Measurements from ENCODE around the gene POLR2B. TPM values are rescaled to one million over a fixed set of nuclear protein-coding genes. Genes with fewer than 3 reads are reported as not detected.

The POLR2B gene
- total RNA-seq, 1 donor from 2014 or later: 135 TPM

DNA sequence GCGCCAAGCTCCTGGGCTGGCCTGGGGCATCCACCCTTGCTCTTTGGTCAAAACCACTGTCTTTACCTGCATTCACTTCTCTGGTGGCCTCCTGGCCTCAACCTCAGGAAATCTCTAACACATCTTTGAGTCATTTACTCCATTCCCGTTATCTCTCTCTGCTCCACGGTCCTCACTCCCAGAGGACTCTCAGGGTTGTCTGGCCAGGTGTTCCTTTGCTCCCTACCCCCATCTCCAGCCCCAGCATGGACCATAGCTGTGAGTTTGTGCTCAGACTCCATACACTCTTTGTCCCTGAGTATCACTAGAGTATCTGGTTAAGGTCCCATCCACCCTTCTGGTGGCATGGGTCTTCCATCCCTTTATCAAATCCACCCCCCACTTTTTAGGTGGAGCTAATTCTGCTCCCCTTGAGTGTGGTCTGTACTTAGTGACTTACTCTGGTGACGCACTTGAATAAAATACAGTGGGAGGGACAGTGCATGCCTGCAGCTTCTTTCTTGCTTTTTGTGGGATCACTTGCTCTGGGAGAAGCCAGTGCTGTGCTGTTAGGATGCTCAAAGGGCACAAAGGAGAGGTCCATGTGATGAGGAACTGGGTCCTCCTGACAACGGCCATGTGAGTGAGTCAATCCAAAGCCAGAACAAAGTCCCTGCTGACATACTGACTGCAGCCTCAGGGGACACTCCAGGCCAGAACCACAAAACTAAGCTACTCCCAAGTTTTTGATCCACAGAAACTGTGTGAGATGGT, 87.2 kb downstream of the POLR2B start:
- no peak for DNase-seq
- TF ChIP-seq, protein P1, sequence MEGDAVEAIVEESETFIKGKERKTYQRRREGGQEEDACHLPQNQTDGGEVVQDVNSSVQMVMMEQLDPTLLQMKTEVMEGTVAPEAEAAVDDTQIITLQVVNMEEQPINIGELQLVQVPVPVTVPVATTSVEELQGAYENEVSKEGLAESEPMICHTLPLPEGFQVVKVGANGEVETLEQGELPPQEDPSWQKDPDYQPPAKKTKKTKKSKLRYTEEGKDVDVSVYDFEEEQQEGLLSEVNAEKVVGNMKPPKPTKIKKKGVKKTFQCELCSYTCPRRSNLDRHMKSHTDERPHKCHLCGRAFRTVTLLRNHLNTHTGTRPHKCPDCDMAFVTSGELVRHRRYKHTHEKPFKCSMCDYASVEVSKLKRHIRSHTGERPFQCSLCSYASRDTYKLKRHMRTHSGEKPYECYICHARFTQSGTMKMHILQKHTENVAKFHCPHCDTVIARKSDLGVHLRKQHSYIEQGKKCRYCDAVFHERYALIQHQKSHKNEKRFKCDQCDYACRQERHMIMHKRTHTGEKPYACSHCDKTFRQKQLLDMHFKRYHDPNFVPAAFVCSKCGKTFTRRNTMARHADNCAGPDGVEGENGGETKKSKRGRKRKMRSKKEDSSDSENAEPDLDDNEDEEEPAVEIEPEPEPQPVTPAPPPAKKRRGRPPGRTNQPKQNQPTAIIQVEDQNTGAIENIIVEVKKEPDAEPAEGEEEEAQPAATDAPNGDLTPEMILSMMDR (IDR thresholded peaks at IDR 0.05; ENCODE audit: partially characterized antibody, unreplicated experiment): no peak
- peaks cover 7% of the 10 kb centered on the region for H3K4me1 Mint-ChIP-seq (ENCODE audit: low read depth, unreplicated experiment)
- no peaks in the 10 kb centered on the region for H3K36me3 Mint-ChIP-seq (ENCODE audit: unreplicated experiment)
- H3K27me3 Mint-ChIP-seq (ENCODE audit: unreplicated experiment): peaks cover 2% of the 10 kb centered on the region
- no peak overlapping the region for H3K27ac Mint-ChIP-seq (ENCODE audit: unreplicated experiment)
- no peak overlapping the region for H3K4me3 Mint-ChIP-seq (ENCODE audit: unreplicated experiment)
- no peaks in the 10 kb centered on the region for H3K9me3 Mint-ChIP-seq (ENCODE audit: unreplicated experiment)

DNA sequence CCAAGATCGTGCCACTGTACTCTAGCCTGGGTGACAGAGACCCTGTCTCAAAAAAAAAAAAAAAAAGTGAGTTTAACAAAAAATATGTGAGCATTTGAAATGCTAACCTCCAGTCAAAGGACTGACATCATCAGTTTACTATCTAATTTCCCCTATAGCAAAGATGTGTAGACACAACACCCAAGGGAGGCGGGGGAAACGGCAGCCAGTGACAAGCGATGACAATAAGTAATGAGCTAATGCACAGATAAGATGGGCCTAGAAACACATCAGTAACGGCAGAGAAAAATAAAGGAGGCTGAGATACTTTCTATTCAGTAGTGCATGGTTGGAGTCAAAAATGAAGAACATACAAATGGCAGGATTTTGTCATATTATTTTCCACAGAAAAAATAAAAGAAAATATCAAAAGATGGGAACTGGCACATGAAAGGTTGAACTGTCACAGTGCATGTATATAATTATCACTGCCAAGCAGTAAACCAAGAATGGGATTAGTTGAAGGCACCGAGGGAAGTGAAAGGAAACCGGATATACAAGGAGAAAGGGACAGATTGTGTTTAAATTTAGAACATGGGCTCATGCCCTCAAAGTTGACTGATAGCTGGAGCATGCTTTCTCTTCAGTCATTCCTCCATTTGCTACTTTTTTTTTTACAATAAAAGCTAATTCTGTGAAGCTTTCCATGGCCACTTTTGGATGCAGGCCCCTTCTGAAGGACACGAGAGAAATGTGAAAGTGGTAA, 89.7 kb downstream of the POLR2B start:
- H3K9me3 Mint-ChIP-seq (ENCODE audit: unreplicated experiment): peaks cover 2% of the 10 kb centered on the region
- no peaks in the 10 kb centered on the region for H3K36me3 Mint-ChIP-seq (ENCODE audit: unreplicated experiment)
- H3K4me3 Mint-ChIP-seq (ENCODE audit: unreplicated experiment): no peak overlapping the region
- H3K4me1 Mint-ChIP-seq (ENCODE audit: low read depth, unreplicated experiment): peaks cover 7% of the 10 kb centered on the region
- no peak for DNase-seq
- H3K27me3 Mint-ChIP-seq (ENCODE audit: unreplicated experiment): peaks cover 5% of the 10 kb centered on the region
- TF ChIP-seq, protein P1 (IDR thresholded peaks at IDR 0.05; ENCODE audit: partially characterized antibody, unreplicated experiment): no peak
- H3K27ac Mint-ChIP-seq (ENCODE audit: unreplicated experiment): no peak overlapping the region

DNA sequence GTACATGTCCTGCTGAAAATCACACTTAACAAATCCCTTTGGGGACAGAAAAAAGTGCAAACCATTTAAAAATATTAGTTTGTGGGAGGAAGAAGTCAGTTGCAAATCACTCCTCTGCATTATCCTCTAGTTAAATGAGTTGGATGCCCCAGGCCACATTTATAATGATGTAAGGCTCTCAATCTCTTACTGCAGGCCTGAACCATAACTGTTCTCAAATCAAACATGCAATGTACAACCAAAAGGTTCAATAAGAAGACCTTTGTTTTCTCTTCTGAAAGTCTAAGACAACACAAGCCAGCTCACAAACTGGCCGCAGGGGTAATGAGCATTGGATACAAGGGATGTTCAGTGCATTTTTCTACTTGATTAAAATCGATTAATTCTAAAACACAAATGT, 91.8 kb downstream of the POLR2B start:
- H3K9me3 Mint-ChIP-seq (ENCODE audit: unreplicated experiment): peaks cover 2% of the 10 kb centered on the region
- H3K4me3 Mint-ChIP-seq (ENCODE audit: unreplicated experiment): no peak overlapping the region
- H3K27me3 Mint-ChIP-seq (ENCODE audit: unreplicated experiment): peaks cover 5% of the 10 kb centered on the region
- H3K36me3 Mint-ChIP-seq (ENCODE audit: unreplicated experiment): no peaks in the 10 kb centered on the region
- TF ChIP-seq, protein P1 (IDR thresholded peaks at IDR 0.05; ENCODE audit: partially characterized antibody, unreplicated experiment): no peak
- peaks cover 3% of the 10 kb centered on the region for H3K4me1 Mint-ChIP-seq (ENCODE audit: low read depth, unreplicated experiment)
- H3K27ac Mint-ChIP-seq (ENCODE audit: unreplicated experiment): no peak overlapping the region
- no peak for DNase-seq

DNA sequence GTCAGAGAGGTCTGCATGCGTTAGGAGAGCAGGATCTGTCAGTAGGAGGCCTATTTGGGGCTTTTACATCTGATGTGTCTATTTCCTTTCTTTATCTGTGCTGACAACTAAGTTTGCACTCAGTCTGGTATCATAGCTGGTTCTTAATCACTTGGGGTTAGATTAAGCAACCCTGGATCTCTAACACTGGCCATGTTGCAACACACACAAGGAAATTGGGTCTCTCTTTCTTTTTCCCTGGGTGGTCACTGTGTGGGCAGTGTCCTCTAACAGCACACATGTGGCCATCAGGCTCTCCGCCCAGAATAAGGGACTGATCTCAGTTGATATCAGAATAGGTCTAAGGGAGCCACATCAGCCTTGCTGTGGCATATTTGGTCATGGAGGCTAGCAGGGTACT, 92.6 kb downstream of the POLR2B start:
- no peak for DNase-seq
- peaks cover 5% of the 10 kb centered on the region for H3K27me3 Mint-ChIP-seq (ENCODE audit: unreplicated experiment)
- peaks cover 2% of the 10 kb centered on the region for H3K9me3 Mint-ChIP-seq (ENCODE audit: unreplicated experiment)
- TF ChIP-seq, protein P1 (IDR thresholded peaks at IDR 0.05; ENCODE audit: partially characterized antibody, unreplicated experiment): no peak
- peaks cover 3% of the 10 kb centered on the region for H3K4me1 Mint-ChIP-seq (ENCODE audit: low read depth, unreplicated experiment)
- no peaks in the 10 kb centered on the region for H3K36me3 Mint-ChIP-seq (ENCODE audit: unreplicated experiment)
- no peak overlapping the region for H3K4me3 Mint-ChIP-seq (ENCODE audit: unreplicated experiment)
- no peak overlapping the region for H3K27ac Mint-ChIP-seq (ENCODE audit: unreplicated experiment)

DNA sequence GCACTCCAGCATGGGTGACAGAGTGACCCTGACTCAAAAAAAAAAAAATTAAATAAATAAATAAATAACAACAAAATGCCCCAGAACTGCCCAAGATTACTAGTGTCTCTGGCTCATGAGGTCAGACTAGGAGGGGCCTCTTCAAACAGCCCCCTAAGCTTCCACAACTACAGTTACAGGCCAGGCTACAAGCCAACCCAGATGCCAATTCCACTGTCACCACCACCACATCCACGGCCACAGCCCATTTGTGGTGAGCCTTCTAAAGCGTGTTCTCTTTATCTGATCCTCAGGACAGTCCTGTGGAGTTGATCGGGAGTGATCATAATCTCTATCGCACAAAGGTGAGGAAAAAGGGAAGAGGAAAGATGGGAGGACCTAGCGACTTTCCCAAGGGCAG, 94.9 kb downstream of the POLR2B start:
- no peak overlapping the region for H3K27ac Mint-ChIP-seq (ENCODE audit: unreplicated experiment)
- H3K36me3 Mint-ChIP-seq (ENCODE audit: unreplicated experiment): no peaks in the 10 kb centered on the region

More for the DNA sequence above, 94.9 kb downstream of the POLR2B start:
- H3K9me3 Mint-ChIP-seq (ENCODE audit: unreplicated experiment): peaks cover 2% of the 10 kb centered on the region
- H3K27me3 Mint-ChIP-seq (ENCODE audit: unreplicated experiment): peaks cover 5% of the 10 kb centered on the region
- TF ChIP-seq, protein P1 (IDR thresholded peaks at IDR 0.05; ENCODE audit: partially characterized antibody, unreplicated experiment): no peak
- H3K4me3 Mint-ChIP-seq (ENCODE audit: unreplicated experiment): no peak overlapping the region
- no peak for DNase-seq
- peaks cover under 1% of the 10 kb centered on the region for H3K4me1 Mint-ChIP-seq (ENCODE audit: low read depth, unreplicated experiment)
